Neural progenitor cell (in vitro differentiated cells): ENCODE data around the gene SUMO1.

Source experiments
- EZH2 ChIP-seq: fragments of 200-600 bp; sonication (generic); IDR thresholded peaks from 2 replicates; pipeline ENCODE4 v1.6.1; 2017; ENCODE audit warnings: antibody characterized with exemption, mild to moderate bottlenecking, moderate library complexity
- EZH2phosphoT487 ChIP-seq: fragments of 200-600 bp; sonication (generic); IDR thresholded peaks from 2 replicates; pipeline ENCODE4 v1.6.1; 2017; ENCODE audit warnings: antibody characterized with exemption
- TF ChIP-seq, protein P1 (sequence below): fragments of 200-600 bp; sonication (generic); IDR thresholded peaks from 2 replicates; pipeline ENCODE4 v1.5.1; 2017; ENCODE audit warnings: antibody characterized with exemption, mild to moderate bottlenecking

DNA sequence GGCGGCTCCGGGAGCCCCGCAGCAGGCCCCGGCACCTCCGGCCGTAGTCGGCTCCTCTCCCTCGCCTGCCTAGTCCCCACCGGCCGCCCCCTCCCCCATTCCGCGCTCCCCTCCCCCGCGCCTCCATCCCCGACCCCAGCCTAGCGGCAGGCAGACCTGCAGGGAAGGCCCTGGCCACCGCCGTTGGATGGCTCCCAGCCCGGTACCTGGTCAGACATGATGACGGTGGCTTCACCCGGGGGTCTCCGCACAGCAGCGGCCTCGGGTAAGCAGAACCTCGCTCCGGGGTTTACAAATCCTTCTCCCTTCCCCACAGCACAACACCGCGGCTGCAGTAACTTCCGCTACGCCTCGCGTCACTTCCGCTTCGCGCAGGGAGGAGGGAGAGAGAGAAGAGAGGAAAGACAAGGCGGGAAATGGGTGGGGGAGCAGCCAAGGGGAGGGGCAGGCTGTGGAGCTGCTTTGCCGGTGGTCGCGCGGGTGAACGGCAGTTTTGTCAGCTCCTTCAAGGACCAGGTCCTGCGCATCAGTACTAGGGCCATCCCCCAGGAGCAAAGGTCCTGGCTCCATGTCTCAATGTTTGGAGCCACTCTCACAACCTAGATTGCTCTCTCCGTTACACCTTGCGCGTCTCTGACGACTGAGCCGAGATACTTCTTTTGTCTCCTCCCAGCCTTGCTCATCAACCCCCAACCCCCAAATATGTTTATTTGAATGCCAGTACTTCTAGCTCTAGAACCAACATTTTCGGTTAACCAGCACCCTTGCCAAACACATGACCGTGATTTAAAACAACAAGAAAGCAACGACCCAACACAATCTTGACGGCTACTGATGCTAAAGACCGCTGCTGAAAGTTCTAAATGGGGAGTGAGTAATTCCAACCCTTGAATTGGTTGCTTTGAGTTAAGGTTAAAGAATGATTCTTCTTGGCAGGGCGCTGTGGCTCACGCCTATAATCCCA is at the start of gene SUMO1:
- TF ChIP-seq, protein P1, sequence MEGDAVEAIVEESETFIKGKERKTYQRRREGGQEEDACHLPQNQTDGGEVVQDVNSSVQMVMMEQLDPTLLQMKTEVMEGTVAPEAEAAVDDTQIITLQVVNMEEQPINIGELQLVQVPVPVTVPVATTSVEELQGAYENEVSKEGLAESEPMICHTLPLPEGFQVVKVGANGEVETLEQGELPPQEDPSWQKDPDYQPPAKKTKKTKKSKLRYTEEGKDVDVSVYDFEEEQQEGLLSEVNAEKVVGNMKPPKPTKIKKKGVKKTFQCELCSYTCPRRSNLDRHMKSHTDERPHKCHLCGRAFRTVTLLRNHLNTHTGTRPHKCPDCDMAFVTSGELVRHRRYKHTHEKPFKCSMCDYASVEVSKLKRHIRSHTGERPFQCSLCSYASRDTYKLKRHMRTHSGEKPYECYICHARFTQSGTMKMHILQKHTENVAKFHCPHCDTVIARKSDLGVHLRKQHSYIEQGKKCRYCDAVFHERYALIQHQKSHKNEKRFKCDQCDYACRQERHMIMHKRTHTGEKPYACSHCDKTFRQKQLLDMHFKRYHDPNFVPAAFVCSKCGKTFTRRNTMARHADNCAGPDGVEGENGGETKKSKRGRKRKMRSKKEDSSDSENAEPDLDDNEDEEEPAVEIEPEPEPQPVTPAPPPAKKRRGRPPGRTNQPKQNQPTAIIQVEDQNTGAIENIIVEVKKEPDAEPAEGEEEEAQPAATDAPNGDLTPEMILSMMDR = no peak
- TF ChIP-seq EZH2 = peak; percentile 9
- TF ChIP-seq EZH2phosphoT487 = no peak
